WERI-Rb-1 (cell line): ENCODE data around the gene IWS1.

Source experiments
- DNase-seq: peaks from one replicate; pipeline ENCODE4 v3.0.0-alpha.2; 2020
- H3K27ac ChIP-seq: fragments of 250-450 bp; sonication (Bioruptor Pico); 2 replicates; pipeline ENCODE4 v1.5.1; 2020; ENCODE audit warnings: mild to moderate bottlenecking, moderate library complexity
- H3K27me3 ChIP-seq: fragments of 250-450 bp; sonication (Bioruptor Pico); 2 replicates; pipeline ENCODE4 v1.5.1; 2021; ENCODE audit warnings: mild to moderate bottlenecking, low read depth, moderate library complexity; ENCODE audit not compliant: insufficient read depth, severe bottlenecking
- H3K36me3 ChIP-seq: fragments of 250-450 bp; sonication (Bioruptor Pico); 2 replicates; pipeline ENCODE4 v1.5.1; 2020; ENCODE audit warnings: mild to moderate bottlenecking, moderate library complexity
- H3K4me3 ChIP-seq: 2 replicates; pipeline ENCODE4 v1.5.1; 2011; ENCODE audit warnings: low read depth, mild to moderate bottlenecking, control low read depth, low read length
- H3K9me3 ChIP-seq: fragments of 250-450 bp; sonication (Bioruptor Pico); 2 replicates; pipeline ENCODE4 v1.5.1; 2021; ENCODE audit warnings: mild to moderate bottlenecking, moderate library complexity; ENCODE audit not compliant: severe bottlenecking
- TF ChIP-seq, protein P1 (sequence below): IDR thresholded peaks from 2 replicates; pipeline ENCODE4 v1.5.1; 2011; ENCODE audit warnings: low read depth, mild to moderate bottlenecking, control low read depth, inconsistent platforms, low read length

The IWS1 gene

GRCh38 chr2:127523269-127523939, 2.9 kb downstream of the IWS1 start:
- Histone ChIP-seq H3K27ac (no peak overlapping the region), H3K36me3 (peaks cover 66% of the 10 kb centered on the region), H3K27me3 (no peaks in the 10 kb centered on the region), H3K9me3 (peaks cover 3% of the 10 kb centered on the region), H3K4me3 (no peak overlapping the region)
- TF ChIP-seq, protein P1, sequence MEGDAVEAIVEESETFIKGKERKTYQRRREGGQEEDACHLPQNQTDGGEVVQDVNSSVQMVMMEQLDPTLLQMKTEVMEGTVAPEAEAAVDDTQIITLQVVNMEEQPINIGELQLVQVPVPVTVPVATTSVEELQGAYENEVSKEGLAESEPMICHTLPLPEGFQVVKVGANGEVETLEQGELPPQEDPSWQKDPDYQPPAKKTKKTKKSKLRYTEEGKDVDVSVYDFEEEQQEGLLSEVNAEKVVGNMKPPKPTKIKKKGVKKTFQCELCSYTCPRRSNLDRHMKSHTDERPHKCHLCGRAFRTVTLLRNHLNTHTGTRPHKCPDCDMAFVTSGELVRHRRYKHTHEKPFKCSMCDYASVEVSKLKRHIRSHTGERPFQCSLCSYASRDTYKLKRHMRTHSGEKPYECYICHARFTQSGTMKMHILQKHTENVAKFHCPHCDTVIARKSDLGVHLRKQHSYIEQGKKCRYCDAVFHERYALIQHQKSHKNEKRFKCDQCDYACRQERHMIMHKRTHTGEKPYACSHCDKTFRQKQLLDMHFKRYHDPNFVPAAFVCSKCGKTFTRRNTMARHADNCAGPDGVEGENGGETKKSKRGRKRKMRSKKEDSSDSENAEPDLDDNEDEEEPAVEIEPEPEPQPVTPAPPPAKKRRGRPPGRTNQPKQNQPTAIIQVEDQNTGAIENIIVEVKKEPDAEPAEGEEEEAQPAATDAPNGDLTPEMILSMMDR = no peak
- DNase-seq = no peak

GRCh38 chr2:127520424-127520823, 5.9 kb downstream of the IWS1 start:
- Histone ChIP-seq H3K27ac (no peak overlapping the region), H3K36me3 (peaks cover 78% of the 10 kb centered on the region)
- TF ChIP-seq, protein P1 = no peak

GRCh38 chr2:127517465-127517864, 8.8 kb downstream of the IWS1 start:
- H3K4me3 ChIP-seq = no peak overlapping the region
- no peaks in the 10 kb centered on the region for H3K27me3 ChIP-seq
- peaks cover 71% of the 10 kb centered on the region for H3K36me3 ChIP-seq
- no peak overlapping the region for H3K27ac ChIP-seq
- DNase-seq = no peak
- H3K9me3 ChIP-seq = no peaks in the 10 kb centered on the region
- TF ChIP-seq, protein P1 = no peak

More at GRCh38 chr2:127520424-127520823, 5.9 kb downstream of the IWS1 start:
- Histone ChIP-seq H3K9me3 (no peaks in the 10 kb centered on the region), H3K4me3 (no peak overlapping the region), H3K27me3 (no peaks in the 10 kb centered on the region)
- no peak for DNase-seq

GRCh38 chr2:127516041-127516762, 10.1 kb downstream of the IWS1 start:
- DNase-seq = no peak
- Histone ChIP-seq H3K27ac (no peak overlapping the region), H3K27me3 (no peaks in the 10 kb centered on the region), H3K4me3 (no peak overlapping the region), H3K36me3 (peaks cover 70% of the 10 kb centered on the region), H3K9me3 (no peaks in the 10 kb centered on the region)
- TF ChIP-seq, protein P1 = no peak

- Histone ChIP-seq H3K27ac (no peak overlapping the region), H3K4me3 (no peak overlapping the region), H3K36me3 (peaks cover 66% of the 10 kb centered on the region), H3K9me3 (no peaks in the 10 kb centered on the region), H3K27me3 (no peaks in the 10 kb centered on the region)
- TF ChIP-seq, protein P1 = no peak
- DNase-seq = no peak
Measured at GRCh38 chr2:127515383-127515915, 10.8 kb downstream of the IWS1 start.
